Measurements from ENCODE around the gene GSG1.
"Not testable (repeated sequence)": the region's sequence is repeated elsewhere in the genome, so short reads cannot be mapped to it uniquely, and the experiment has no call there.

The GSG1 gene

GRCh38 chr12:13067322-13067721 lies 36.1 kb downstream of the GSG1 start:
- no peak for DNase-seq (ENCODE audit: low read depth, low spot score)
- no peak overlapping the region for H3K27ac ChIP-seq

GRCh38 chr12:13066459-13066858 lies 37.0 kb downstream of the GSG1 start:
- H3K27ac ChIP-seq = no peak overlapping the region
- DNase-seq (ENCODE audit: low read depth, low spot score) = no peak

DNA sequence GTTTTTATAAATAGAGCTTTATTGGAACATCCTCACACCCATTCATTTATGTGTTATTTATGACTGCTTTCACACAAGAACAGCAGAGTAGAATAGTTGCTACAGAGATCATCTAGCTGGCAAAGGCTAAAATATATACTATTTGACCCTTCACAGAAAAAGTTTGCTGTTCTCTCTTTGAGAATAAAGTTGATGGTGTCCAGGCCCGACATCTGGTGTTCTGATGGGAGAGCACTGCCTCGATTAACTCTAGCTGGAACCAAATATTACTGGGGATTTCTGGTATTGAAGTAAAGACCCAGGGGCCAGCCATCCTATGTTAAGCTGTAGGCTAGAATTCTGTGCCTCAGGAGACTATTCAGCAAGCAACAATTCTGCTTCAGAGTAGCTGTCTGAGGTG lies 37.5 kb downstream of the GSG1 start:
- H3K27ac ChIP-seq = no peak overlapping the region
- no peak for DNase-seq (ENCODE audit: low read depth, low spot score)

DNA sequence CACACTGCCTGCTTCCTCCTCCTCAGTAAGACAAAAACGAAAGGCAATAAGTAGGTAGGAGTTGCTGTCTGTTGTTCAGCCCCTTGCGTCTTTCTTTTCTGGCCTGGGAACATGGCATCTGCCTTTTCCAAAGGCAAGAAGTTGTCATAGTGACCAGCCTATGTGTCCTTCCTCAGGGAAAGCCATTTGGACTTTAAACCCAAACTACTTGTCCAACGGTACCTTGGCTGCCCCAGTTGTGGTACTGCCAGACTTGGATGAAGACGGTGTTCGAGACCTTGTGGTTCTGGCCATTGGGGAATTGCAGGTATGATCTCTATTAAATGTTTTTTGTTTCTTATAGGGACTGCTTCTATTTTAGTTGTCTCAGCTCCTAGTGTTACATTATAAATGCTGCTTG lies 40.8 kb downstream of the GSG1 start:
- no peak for DNase-seq (ENCODE audit: low read depth, low spot score)
- no peak overlapping the region for H3K27ac ChIP-seq

DNA sequence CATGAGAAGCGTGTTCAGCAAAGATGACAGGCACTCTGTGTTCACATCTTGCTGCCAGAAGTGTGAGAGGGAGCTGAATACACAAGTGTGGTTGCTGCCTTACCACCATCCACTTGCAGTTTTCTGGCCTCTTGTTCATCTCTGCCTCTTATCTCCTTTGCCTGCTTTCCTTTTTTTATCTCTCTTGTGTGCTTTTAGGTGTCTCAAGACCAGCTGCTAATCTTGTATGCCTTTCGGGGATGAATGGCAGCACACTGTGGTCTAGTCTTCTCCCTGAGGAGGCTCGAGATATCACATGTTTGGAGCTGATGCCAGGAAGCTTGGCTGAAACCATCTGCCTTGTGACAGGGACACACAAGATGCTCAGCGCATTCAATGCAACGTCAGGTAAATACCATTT lies 42.1 kb downstream of the GSG1 start:
- H3K27ac ChIP-seq = no peak overlapping the region
- no peak for DNase-seq (ENCODE audit: low read depth, low spot score)

DNA sequence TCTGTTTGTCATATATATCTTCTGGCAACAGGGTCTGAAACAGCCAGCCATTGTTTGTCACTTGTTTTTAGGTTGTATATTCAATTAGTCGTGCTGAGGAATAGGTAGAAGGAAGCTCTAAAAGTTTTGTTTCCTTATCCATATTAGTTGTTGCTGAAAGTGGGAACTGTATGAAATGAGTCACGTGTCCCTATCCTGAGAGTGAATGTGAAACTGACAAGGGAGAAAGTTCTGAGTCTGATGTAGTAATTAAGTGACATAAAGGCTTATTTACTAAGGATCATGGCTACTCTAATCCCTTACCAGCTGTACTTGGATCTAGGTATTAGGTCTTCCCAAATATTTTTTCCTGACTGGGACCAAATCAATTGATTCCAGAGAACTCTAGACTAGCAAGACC lies 42.9 kb downstream of the GSG1 start:
- DNase-seq (ENCODE audit: low read depth, low spot score) = no peak

GRCh38 chr12:13053617-13054016 lies 49.9 kb downstream of the GSG1 start:
- not testable (repeated sequence) for H3K27ac ChIP-seq; DNase-seq (ENCODE audit: low read depth, low spot score)

More for the DNA sequence above, 42.9 kb downstream of the GSG1 start:
- no peak overlapping the region for H3K27ac ChIP-seq

DNA sequence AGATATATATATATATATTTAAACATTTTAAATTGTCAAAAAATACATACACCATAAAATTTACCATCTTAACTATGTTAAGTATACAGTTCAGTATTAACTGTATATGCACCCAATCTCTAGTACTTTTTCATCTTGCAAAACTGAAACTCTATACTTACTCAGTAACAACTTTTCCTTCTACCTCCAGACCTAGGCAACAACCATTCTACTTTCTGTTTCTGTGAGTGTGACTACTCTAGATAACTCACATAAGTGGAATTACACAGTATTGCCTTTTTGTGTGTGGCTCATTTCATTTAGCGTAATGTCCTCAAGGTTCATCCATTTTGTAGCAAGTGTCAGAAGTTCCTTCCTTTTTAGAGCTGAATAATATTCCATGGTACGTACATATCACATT lies 51.0 kb downstream of the GSG1 start:
- DNase-seq (ENCODE audit: low read depth, low spot score) = no peak
- H3K27ac ChIP-seq = no peak overlapping the region

DNA sequence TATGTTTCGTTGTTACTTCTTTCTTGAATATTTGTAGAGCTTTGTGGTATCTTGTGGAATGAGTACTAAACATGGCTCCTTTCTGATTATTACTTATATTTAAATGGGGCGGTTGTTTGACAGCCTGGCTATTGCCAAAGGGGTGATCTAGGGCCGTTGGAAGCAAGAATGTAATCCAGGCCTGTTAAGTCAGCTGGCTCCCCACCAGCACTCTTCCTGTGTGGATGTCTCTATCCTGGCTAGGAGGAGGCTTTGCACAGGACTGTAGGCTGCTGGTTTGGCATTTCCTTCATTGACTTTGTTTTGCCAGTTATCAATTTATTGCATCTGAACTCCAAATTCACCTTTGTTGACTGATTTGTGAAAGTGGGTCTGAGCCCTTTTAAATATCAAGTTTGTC lies 53.7 kb downstream of the GSG1 start:
- DNase-seq (ENCODE audit: low read depth, low spot score) = no peak
- no peak overlapping the region for H3K27ac ChIP-seq

DNA sequence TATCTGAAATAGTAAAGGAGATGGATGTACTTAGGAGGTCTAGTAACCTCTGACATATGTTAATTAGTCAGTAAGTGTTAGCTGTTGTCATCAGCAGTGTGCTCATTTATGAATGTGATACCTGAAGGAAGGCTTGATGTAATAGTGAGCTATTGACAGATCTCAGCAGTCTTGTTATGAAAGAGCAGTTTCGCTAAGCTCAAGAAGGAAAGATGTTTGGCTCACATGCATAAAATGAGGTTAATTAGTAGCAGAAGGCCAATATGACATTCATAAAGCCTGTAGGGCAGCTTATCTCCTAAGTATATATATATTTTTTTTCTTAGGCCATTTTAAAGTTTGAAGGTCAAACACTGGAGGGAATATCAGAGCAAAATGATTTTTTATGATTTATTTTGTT lies 56.5 kb downstream of the GSG1 start:
- no peak overlapping the region for H3K27ac ChIP-seq
- no peak for DNase-seq (ENCODE audit: low read depth, low spot score)

- no peak for DNase-seq (ENCODE audit: low read depth, low spot score)
- H3K27ac ChIP-seq = no peak overlapping the region
Observed at GRCh38 chr12:13045816-13046215, 57.7 kb downstream of the GSG1 start.

- DNase-seq (ENCODE audit: low read depth, low spot score) = no peak
- H3K27ac ChIP-seq = no peak overlapping the region
Observed at GRCh38 chr12:13044906-13045299, 58.6 kb downstream of the GSG1 start.

- DNase-seq (ENCODE audit: low read depth, low spot score) = no peak
- H3K27ac ChIP-seq = no peak within 1 kb of the TSS
Observed at GRCh38 chr12:13044002-13044905, 59.2 kb downstream of the GSG1 start, which contains the start of gene FAM234B. FAM234B (plus strand) TSS chr12:13044381; CDS start chr12:13044404, 23 bp downstream.

DNA sequence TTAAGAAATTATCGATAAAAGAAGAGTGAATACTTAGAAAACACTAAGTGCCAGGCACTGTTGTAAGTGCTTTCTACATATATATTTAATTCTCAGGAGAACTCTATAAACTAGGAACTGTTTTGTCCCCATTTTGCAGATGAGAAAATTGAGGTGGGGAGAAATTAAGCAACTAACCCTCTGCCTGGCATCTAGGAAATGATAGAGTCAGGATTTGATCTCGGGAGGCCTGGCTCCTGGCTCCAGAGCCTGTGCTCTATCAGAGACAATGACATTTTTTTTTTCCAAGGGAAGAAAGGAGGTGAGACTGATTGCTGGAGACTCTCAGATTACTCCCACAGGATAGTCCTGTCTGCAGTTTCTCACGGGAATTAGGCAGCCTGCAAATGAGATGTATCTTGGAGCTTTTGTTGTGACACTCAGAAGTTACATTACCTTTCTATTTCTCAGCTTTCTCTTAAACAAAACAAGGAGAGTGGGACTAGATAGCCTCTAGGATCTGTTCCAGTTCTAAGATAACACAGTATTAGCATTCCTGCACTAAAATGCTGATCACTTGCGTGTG lies 60.7 kb downstream of the GSG1 start:
- no peak for DNase-seq (ENCODE audit: low read depth, low spot score)
- no peak overlapping the region for H3K27ac ChIP-seq

DNA sequence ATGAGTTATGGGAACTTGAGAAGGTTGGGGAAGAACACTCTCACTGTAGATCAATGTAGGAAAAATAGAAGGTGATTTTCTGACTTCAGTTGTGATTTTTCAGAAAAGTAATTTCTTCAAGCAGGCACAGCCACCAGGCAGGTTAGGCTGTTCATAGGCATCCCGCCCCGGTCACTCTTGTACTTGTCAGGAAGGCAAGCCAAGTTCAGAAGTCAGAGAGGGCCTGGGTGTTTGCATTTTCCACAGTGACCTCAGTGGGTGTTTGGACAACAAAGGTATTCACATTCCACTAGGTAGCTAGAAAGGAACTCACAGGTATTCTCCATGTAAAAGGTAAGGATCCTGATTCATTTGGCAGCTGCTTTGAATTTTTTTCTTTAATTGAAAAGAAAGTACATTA lies 62.2 kb downstream of the GSG1 start:
- no peak for DNase-seq (ENCODE audit: low read depth, low spot score)
- H3K27ac ChIP-seq = no peak overlapping the region

DNA sequence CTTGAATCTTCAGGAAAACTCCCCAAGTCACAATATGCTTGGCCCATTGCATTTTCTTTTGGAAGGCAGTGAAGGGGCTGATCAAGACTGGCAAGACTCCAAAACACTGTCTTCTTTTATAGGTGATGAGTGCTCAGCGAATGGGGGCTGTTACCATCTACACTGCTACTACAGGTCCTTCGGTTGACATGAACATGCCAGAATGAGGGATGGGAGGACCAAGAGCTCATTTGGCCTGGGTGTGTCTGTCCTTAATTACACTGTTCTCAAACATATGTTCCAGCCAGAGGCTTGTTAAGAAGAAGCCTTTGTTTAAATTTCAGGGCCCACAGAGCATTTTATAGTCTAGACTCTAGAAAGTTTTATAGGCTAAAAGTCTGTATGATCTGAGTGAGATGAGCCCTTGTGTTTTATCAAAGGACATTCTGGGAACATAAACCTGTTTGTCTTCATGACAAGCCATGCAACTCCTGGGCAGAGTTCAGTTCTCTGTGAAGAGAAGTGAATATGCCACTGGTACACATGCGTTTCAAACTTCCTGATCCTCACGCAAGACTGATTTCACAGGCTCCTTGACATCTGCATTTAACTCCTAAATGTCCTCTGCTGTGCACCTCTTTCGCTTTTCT lies 64.0 kb downstream of the GSG1 start:
- no peak overlapping the region for H3K27ac ChIP-seq
- no peak for DNase-seq (ENCODE audit: low read depth, low spot score)

DNA sequence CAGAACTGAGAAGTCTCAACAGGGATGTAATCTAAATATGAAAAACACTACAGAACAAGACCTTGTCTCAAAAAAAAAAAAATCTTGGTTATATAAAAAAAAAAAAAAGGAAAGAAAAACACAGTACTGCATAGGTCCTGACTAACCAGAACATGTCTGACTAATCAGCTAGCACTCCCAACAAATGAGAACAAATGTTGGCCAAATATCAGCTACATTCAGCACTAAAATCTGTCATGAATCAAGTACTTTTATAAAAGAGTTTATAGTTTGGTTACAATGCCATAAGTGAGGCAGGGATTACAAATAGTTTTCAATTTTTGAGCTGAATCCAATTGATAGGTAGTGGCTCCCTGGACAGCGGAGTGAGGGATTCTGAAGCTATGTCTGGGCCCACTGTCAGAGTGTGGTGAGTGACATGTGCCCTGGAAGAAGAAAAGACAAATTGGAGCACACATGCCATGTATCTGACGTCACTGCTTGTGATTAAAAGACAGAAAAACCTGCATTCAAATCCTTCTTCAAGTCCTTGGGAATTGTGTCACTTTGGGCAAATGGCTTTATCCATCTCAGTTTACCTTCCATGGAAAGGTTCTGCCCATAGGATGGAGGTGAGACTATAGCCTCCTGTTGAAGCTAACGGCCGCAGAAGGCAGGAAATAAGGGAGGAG lies 64.8 kb downstream of the GSG1 start:
- H3K27ac ChIP-seq = no peak overlapping the region
- no peak for DNase-seq (ENCODE audit: low read depth, low spot score)

DNA sequence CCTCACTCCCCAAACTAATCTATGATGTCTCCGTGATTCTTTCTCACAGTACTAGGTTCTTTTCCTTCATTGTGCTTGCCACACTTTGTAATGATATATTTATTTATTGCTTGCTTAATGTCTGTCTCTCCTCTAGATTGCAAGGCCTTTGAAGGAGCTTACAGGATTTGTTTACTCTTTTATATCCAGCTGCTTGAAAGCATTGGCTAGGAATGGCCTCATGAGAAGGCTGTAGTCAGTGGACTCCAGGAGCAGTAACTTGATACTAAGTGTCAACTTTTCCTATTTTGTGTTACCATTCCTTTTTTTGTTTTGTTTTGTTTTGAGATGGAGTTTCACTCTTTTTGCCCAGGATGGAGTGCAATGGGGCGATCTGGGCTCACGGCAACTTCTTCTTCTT lies 66.6 kb downstream of the GSG1 start:
- DNase-seq (ENCODE audit: low read depth, low spot score) = no peak
- H3K27ac ChIP-seq = no peak overlapping the region

- not testable (repeated sequence) for DNase-seq (ENCODE audit: low read depth, low spot score); H3K27ac ChIP-seq
Observed at GRCh38 chr12:13035335-13035734, 68.1 kb downstream of the GSG1 start.

Data from epithelial cell of prostate (primary cell).